ENCODE measurements around the gene ATF7. TPM values are rescaled to one million over a fixed set of nuclear protein-coding genes. Genes with fewer than 3 reads are reported as not detected.
"Not testable (repeated sequence)": the region's sequence is repeated elsewhere in the genome, so short reads cannot be mapped to it uniquely, and the experiment has no call there.

The ATF7 gene
- total RNA-seq, 2 experiments from 2014 or later = 13.3 to 14.3 TPM

- Mint-ChIP-seq H3K9me3 (no peaks in the 10 kb centered on the region), H3K27me3 (no peaks in the 10 kb centered on the region), H3K4me1 (ENCODE audit: low read depth) (peaks cover 39% of the 10 kb centered on the region), H3K36me3 (ENCODE audit: low read depth) (peaks cover 52% of the 10 kb centered on the region), H3K4me3 (no peak overlapping the region), H3K27ac (no peak overlapping the region)
- Histone ChIP-seq H3K9me3 (ENCODE audit: control insufficient read depth in 1 of 2, insufficient read depth in 1 of 2, low read length in 2 of 2) (no peaks in the 10 kb centered on the region), H3K4me1 (ENCODE audit: insufficient read depth, low read length) (no peaks in the 10 kb centered on the region), H3K4me3 (ENCODE audit: low read length) (no peak overlapping the region), H3K27ac (ENCODE audit: low read depth in 1 of 2, low read length in 2 of 2) (no peak overlapping the region), H3K36me3 (ENCODE audit: insufficient read depth, low read length) (peaks cover 13% of the 10 kb centered on the region), H3K27me3 (ENCODE audit: control insufficient read depth in 1 of 2, insufficient read depth in 2 of 2, low read length in 2 of 2) (no peaks in the 10 kb centered on the region)
- TF ChIP-seq, protein P1, sequence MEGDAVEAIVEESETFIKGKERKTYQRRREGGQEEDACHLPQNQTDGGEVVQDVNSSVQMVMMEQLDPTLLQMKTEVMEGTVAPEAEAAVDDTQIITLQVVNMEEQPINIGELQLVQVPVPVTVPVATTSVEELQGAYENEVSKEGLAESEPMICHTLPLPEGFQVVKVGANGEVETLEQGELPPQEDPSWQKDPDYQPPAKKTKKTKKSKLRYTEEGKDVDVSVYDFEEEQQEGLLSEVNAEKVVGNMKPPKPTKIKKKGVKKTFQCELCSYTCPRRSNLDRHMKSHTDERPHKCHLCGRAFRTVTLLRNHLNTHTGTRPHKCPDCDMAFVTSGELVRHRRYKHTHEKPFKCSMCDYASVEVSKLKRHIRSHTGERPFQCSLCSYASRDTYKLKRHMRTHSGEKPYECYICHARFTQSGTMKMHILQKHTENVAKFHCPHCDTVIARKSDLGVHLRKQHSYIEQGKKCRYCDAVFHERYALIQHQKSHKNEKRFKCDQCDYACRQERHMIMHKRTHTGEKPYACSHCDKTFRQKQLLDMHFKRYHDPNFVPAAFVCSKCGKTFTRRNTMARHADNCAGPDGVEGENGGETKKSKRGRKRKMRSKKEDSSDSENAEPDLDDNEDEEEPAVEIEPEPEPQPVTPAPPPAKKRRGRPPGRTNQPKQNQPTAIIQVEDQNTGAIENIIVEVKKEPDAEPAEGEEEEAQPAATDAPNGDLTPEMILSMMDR (IDR thresholded peaks at IDR 0.05) = no peak
- ChIA-PET CTCF (interaction anchor here (0.8 to 1.0 kb wide), 2 partner anchors 23 to 76 kb away, joined by 3 read pairs; partner anchors contain the start of gene ATP5MC2), POLR2A (no interaction called here)
- no peak for DNase-seq
- intact Hi-C loops (cut with DNase I, micrococcal nuclease) = loop anchor here in 1 of 2 experiments (1.0 kb wide), 1 partner anchor 77 kb away; the partner anchor contains the start of gene ATP5MC2
- ATAC-seq (ENCODE audit: poor library complexity) = no peak
Observed at GRCh38 chr12:53599579-53599978, 26.6 kb downstream of the ATF7 start.

DNA sequence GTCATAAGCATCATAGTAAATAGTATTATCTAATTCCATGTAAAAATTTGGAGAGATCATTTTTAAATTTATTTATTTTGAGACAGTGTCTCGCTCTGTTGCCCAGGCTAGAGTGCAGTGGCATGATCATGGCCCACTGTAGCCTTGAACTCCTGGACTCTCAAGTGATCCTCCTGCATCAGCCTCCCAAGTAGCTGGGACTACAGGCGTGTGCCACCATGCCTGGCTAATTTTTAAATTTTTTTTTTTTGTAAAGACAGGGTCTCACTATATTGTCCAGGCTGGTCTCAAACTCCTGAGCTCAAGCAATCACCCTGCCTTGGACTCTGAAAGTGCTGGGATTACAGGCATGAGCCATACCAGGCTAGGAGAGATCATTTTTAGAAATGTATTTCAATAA lies 27.2 kb downstream of the ATF7 start:
- H3K4me3 Mint-ChIP-seq; ATAC-seq (ENCODE audit: poor library complexity); POLR2A ChIA-PET; H3K27ac Mint-ChIP-seq; H3K9me3 Mint-ChIP-seq; DNase-seq; H3K4me1 ChIP-seq (ENCODE audit: insufficient read depth, low read length); H3K27me3 Mint-ChIP-seq; H3K9me3 ChIP-seq (ENCODE audit: control insufficient read depth in 1 of 2, insufficient read depth in 1 of 2, low read length in 2 of 2); H3K4me3 ChIP-seq (ENCODE audit: low read length); H3K27me3 ChIP-seq (ENCODE audit: control insufficient read depth in 1 of 2, insufficient read depth in 2 of 2, low read length in 2 of 2); H3K27ac ChIP-seq (ENCODE audit: low read depth in 1 of 2, low read length in 2 of 2): not testable (repeated sequence)
- H3K36me3 ChIP-seq (ENCODE audit: insufficient read depth, low read length) = peaks cover 13% of the 10 kb centered on the region
- intact Hi-C loops (cut with DNase I, micrococcal nuclease) = loop anchor here in 1 of 2 experiments (1.0 kb wide), 1 partner anchor 77 kb away; the partner anchor contains the start of gene ATP5MC2
- CTCF ChIA-PET = interaction anchor here (0.8 to 1.0 kb wide), 2 partner anchors 24 to 77 kb away, joined by 3 read pairs; partner anchors contain the start of gene ATP5MC2
- peaks cover 52% of the 10 kb centered on the region for H3K36me3 Mint-ChIP-seq (ENCODE audit: low read depth)
- H3K4me1 Mint-ChIP-seq (ENCODE audit: low read depth) = peaks cover 37% of the 10 kb centered on the region

DNA sequence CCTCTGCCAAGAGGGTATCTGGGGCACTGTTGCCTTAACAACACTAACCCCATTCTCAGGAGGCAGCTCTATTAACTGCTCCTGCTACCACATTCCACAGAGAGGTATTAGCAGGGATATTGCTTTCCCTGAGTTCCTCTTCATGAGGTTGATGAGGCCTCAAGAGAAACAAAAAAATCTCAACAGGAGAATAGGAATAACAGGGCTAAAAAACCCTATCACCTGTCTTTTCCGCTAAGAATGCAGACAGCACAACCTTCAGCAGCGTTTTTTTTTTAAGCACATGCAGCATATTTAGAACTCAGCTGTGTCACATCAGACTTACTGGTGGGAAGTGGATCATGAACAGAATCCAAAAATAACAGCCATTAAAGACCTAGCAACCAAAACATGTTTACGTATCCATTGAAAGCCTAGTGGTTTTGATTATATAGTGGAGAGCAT lies 29.2 kb downstream of the ATF7 start:
- H3K27me3 Mint-ChIP-seq = no peaks in the 10 kb centered on the region
- H3K36me3 ChIP-seq (ENCODE audit: insufficient read depth, low read length) = peaks cover 13% of the 10 kb centered on the region
- no peak overlapping the region for H3K27ac ChIP-seq (ENCODE audit: low read depth in 1 of 2, low read length in 2 of 2)
- H3K27me3 ChIP-seq (ENCODE audit: control insufficient read depth in 1 of 2, insufficient read depth in 2 of 2, low read length in 2 of 2) = no peaks in the 10 kb centered on the region
- peaks cover 42% of the 10 kb centered on the region for H3K36me3 Mint-ChIP-seq (ENCODE audit: low read depth)
- H3K4me1 ChIP-seq (ENCODE audit: insufficient read depth, low read length) = no peaks in the 10 kb centered on the region
- ChIA-PET CTCF (interaction anchor here (1.5 kb wide), 1 partner anchor 79 kb away, joined by 5 read pairs; the partner anchor contains the start of gene ATP5MC2), POLR2A (interaction anchor here (0.6 kb wide), 1 partner anchor 18 kb away, joined by 3 read pairs; no protein-coding TSS in a partner anchor)
- intact Hi-C loops (cut with DNase I, micrococcal nuclease) = no loop called here
- no peak overlapping the region for H3K27ac Mint-ChIP-seq
- no peak overlapping the region for H3K4me3 Mint-ChIP-seq
- TF ChIP-seq, protein P1 (IDR thresholded peaks at IDR 0.05) = no peak
- no peaks in the 10 kb centered on the region for H3K9me3 ChIP-seq (ENCODE audit: control insufficient read depth in 1 of 2, insufficient read depth in 1 of 2, low read length in 2 of 2)
- no peak overlapping the region for H3K4me3 ChIP-seq (ENCODE audit: low read length)
- no peaks in the 10 kb centered on the region for H3K9me3 Mint-ChIP-seq
- ATAC-seq (ENCODE audit: poor library complexity) = no peak
- H3K4me1 Mint-ChIP-seq (ENCODE audit: low read depth) = peaks cover 24% of the 10 kb centered on the region
- no peak for DNase-seq

Data from CD4-positive, alpha-beta T cell (primary cell).